Endothelial cell (in vitro differentiated cells): ENCODE results near the gene ATP9A. TPM values are rescaled to one million over a fixed set of nuclear protein-coding genes. Genes with fewer than 3 reads are reported as not detected.

Experiments used
- DNase-seq: peaks from one replicate; pipeline ENCODE4 v3.0.0; 2021; ENCODE audit warnings: low spot score
- H3K27ac Mint-ChIP-seq: one replicate; pipeline ENCODE4 v1.8.0; 2021; ENCODE audit warnings: mixed read lengths, inconsistent platforms; ENCODE audit not compliant: unreplicated experiment
- H3K27me3 Mint-ChIP-seq: one replicate; pipeline ENCODE4 v1.8.0; 2021; ENCODE audit warnings: mild to moderate bottlenecking, moderate library complexity, mixed read lengths, inconsistent platforms; ENCODE audit not compliant: unreplicated experiment
- H3K36me3 Mint-ChIP-seq: one replicate; pipeline ENCODE4 v1.8.0; 2021; ENCODE audit warnings: mild to moderate bottlenecking, low read depth, mixed read lengths, inconsistent platforms; ENCODE audit not compliant: unreplicated experiment
- H3K4me1 Mint-ChIP-seq: one replicate; pipeline ENCODE4 v1.8.0; 2021; ENCODE audit warnings: mild to moderate bottlenecking, mixed read lengths, inconsistent platforms; ENCODE audit not compliant: unreplicated experiment
- H3K4me3 Mint-ChIP-seq: one replicate; pipeline ENCODE4 v1.8.0; 2021; ENCODE audit warnings: mild to moderate bottlenecking, mixed read lengths, inconsistent platforms; ENCODE audit not compliant: unreplicated experiment
- H3K9me3 Mint-ChIP-seq: one replicate; pipeline ENCODE4 v1.8.0; 2021; ENCODE audit warnings: mixed read lengths, inconsistent platforms; ENCODE audit not compliant: unreplicated experiment
- CTCF ChIP-seq: fragments of 200-600 bp; sonication (generic); IDR thresholded peaks from one replicate; pipeline ENCODE4 v1.5.0; 2021; ENCODE audit warnings: antibody characterized with exemption; ENCODE audit not compliant: unreplicated experiment
- total RNA-seq: library from RNA; stranded (reverse); fragmentation: NEBNext Ultra II Directional; extraction: Animal tissue kit (Norgen Biotek cat#: 25700); gene quantifications from one replicate; pipeline ENCODE4 v1.2.1, GENCODE V29; 2021; ENCODE audit not compliant: unreplicated experiment

The ATP9A gene
- total RNA-seq, 1 donor from 2014 or later, result 30.6 TPM

- Mint-ChIP-seq H3K36me3 (no peaks in the 10 kb centered on the region), H3K27ac (peak overlapping the region; percentile 18), H3K9me3 (no peaks in the 10 kb centered on the region), H3K4me1 (peaks cover 11% of the 10 kb centered on the region), H3K27me3 (no peaks in the 10 kb centered on the region), H3K4me3 (no peak overlapping the region)
- no peak for TF ChIP-seq CTCF
- no peak for DNase-seq
Observed at GRCh38 chr20:51750770-51751388, 17.3 kb downstream of the ATP9A start.

GRCh38 chr20:51750037-51750769 lies 18.0 kb downstream of the ATP9A start:
- Mint-ChIP-seq H3K27ac (no peak overlapping the region), H3K36me3 (no peaks in the 10 kb centered on the region), H3K27me3 (no peaks in the 10 kb centered on the region), H3K9me3 (no peaks in the 10 kb centered on the region), H3K4me1 (peaks cover 11% of the 10 kb centered on the region), H3K4me3 (no peak overlapping the region)
- no peak for TF ChIP-seq CTCF
- DNase-seq, result no peak

GRCh38 chr20:51749674-51750036 lies 18.5 kb downstream of the ATP9A start:
- no peaks in the 10 kb centered on the region for H3K9me3 Mint-ChIP-seq
- no peak for TF ChIP-seq CTCF
- no peak for DNase-seq
- H3K27me3 Mint-ChIP-seq, result no peaks in the 10 kb centered on the region
- H3K36me3 Mint-ChIP-seq, result no peaks in the 10 kb centered on the region
- peaks cover 11% of the 10 kb centered on the region for H3K4me1 Mint-ChIP-seq
- no peak overlapping the region for H3K4me3 Mint-ChIP-seq
- no peak overlapping the region for H3K27ac Mint-ChIP-seq

GRCh38 chr20:51747182-51747911 lies 20.8 kb downstream of the ATP9A start:
- no peak for DNase-seq
- Mint-ChIP-seq H3K27me3 (no peaks in the 10 kb centered on the region), H3K4me3 (no peak overlapping the region), H3K9me3 (no peaks in the 10 kb centered on the region), H3K4me1 (peaks cover 7% of the 10 kb centered on the region), H3K36me3 (no peaks in the 10 kb centered on the region), H3K27ac (no peak overlapping the region)
- TF ChIP-seq CTCF, result no peak

GRCh38 chr20:51745804-51746203 lies 22.4 kb downstream of the ATP9A start:
- H3K36me3 Mint-ChIP-seq, result no peaks in the 10 kb centered on the region
- no peaks in the 10 kb centered on the region for H3K9me3 Mint-ChIP-seq
- H3K4me3 Mint-ChIP-seq, result no peak overlapping the region
- no peak for TF ChIP-seq CTCF
- H3K4me1 Mint-ChIP-seq, result peaks cover 7% of the 10 kb centered on the region
- H3K27ac Mint-ChIP-seq, result no peak overlapping the region
- DNase-seq, result no peak
- H3K27me3 Mint-ChIP-seq, result no peaks in the 10 kb centered on the region
